Measurements from ENCODE around the gene SYNPO2L. TPM values are rescaled to one million over a fixed set of nuclear protein-coding genes. Genes with fewer than 3 reads are reported as not detected.

The SYNPO2L gene
- total and polyA plus RNA-seq, 9 of the 15 experiments (the other 6 are each of a cell fraction or from before 2014, with no cell fraction given): 0.03 to 0.07 TPM; not detected in 7

- TF ChIP-seq, protein P1, sequence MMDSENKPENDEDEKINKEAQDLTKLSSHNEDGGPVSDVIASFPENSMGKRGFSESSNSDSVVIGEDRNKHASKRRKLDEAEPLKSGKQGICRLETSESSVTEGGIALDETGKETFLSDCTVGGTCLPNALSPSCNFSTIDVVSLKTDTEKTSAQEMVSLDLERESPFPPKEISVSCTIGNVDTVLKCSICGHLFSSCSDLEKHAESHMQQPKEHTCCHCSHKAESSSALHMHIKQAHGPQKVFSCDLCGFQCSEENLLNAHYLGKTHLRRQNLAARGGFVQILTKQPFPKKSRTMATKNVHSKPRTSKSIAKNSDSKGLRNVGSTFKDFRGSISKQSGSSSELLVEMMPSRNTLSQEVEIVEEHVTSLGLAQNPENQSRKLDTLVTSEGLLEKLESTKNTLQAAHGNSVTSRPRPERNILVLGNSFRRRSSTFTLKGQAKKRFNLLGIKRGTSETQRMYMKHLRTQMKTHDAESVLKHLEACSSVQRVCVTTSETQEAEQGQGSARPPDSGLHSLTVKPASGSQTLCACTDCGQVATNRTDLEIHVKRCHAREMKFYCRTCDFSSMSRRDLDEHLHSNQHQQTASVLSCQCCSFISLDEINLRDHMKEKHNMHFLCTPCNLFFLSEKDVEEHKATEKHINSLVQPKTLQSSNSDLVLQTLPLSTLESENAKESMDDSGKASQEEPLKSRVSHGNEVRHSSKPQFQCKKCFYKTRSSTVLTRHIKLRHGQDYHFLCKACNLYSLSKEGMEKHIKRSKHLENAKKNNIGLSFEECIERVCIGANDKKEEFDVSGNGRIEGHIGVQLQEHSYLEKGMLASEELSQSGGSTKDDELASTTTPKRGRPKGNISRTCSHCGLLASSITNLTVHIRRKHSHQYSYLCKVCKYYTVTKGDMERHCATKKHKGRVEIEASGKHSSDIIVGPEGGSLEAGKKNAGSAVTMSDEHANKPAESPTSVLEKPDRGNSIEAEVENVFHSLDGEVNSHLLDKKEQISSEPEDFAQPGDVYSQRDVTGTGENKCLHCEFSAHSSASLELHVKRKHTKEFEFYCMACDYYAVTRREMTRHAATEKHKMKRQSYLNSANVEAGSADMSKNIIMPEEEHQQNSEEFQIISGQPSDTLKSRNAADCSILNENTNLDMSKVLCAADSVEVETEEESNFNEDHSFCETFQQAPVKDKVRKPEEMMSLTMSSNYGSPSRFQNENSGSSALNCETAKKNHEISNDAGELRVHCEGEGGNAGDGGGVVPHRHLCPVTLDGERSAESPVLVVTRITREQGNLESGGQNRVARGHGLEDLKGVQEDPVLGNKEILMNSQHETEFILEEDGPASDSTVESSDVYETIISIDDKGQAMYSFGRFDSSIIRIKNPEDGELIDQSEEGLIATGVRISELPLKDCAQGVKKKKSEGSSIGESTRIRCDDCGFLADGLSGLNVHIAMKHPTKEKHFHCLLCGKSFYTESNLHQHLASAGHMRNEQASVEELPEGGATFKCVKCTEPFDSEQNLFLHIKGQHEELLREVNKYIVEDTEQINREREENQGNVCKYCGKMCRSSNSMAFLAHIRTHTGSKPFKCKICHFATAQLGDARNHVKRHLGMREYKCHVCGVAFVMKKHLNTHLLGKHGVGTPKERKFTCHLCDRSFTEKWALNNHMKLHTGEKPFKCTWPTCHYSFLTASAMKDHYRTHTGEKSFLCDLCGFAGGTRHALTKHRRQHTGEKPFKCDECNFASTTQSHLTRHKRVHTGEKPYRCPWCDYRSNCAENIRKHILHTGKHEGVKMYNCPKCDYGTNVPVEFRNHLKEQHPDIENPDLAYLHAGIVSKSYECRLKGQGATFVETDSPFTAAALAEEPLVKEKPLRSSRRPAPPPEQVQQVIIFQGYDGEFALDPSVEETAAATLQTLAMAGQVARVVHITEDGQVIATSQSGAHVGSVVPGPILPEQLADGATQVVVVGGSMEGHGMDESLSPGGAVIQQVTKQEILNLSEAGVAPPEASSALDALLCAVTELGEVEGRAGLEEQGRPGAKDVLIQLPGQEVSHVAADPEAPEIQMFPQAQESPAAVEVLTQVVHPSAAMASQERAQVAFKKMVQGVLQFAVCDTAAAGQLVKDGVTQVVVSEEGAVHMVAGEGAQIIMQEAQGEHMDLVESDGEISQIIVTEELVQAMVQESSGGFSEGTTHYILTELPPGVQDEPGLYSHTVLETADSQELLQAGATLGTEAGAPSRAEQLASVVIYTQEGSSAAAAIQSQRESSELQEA (IDR thresholded peaks at IDR 0.05; ENCODE audit: low read depth): no peak
- peak; percentile 91 for TF ChIP-seq POLR2G (IDR thresholded peaks at IDR 0.05; ENCODE audit: low read depth, low read length)
- TF ChIP-seq ZNF436 (CRISPR knock-in tag; IDR thresholded peaks at IDR 0.05): no peak
- TF ChIP-seq SRSF1 (IDR thresholded peaks at IDR 0.05; ENCODE audit: low read depth, low read length): no peak
- no peak for TF ChIP-seq ZNF766 (CRISPR knock-in tag; conservative IDR thresholded peaks at IDR 0.05)
- TF ChIP-seq HCFC1 (IDR thresholded peaks at IDR 0.05; ENCODE audit: low read depth, low read length): peak; percentile 61
- no peak for TF ChIP-seq SOX6 (IDR thresholded peaks at IDR 0.05)
- 0 out of 2 replicates have a peak, but pooled peaks have one; percentile 43 for TF ChIP-seq RHOXF2B (CRISPR knock-in tag; conservative IDR thresholded peaks at IDR 0.05)
- no peak for TF ChIP-seq CTBP1 (IDR thresholded peaks at IDR 0.05; ENCODE audit: borderline replicate concordance)
- TF ChIP-seq ZNF140 (CRISPR knock-in tag; IDR thresholded peaks at IDR 0.05): no peak
- TF ChIP-seq FOXA1 (IDR thresholded peaks at IDR 0.05; ENCODE audit: borderline replicate concordance): no peak
- TF ChIP-seq NFATC3 (IDR thresholded peaks at IDR 0.05): no peak; the same call in 1 of the 2 replicates
- no peak for TF ChIP-seq TAL1 (IDR thresholded peaks at IDR 0.05)
- TF ChIP-seq RBM14 (IDR thresholded peaks at IDR 0.05; ENCODE audit: borderline replicate concordance, insufficient read depth, low read depth, low read length): no peak
- TF ChIP-seq ZNF224 (CRISPR knock-in tag; IDR thresholded peaks at IDR 0.05): no peak
- TF ChIP-seq, protein P2, sequence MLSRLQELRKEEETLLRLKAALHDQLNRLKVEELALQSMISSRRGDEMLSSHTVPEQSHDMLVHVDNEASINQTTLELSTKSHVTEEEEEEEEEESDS (CRISPR knock-in tag; IDR thresholded peaks at IDR 0.05): no peak
- TF ChIP-seq TEAD1 (CRISPR knock-in tag; IDR thresholded peaks at IDR 0.05): peak; percentile 46 to 89; a peak in 3 of 4 replicates
- peak; percentile 96 for TF ChIP-seq CHD1 (IDR thresholded peaks at IDR 0.05; ENCODE audit: low read length)
- no peak for TF ChIP-seq ZBTB34 (CRISPR knock-in tag; IDR thresholded peaks at IDR 0.05)
Observed at GRCh38 chr10:73625884-73626752, 29.7 kb downstream of the SYNPO2L start (continued).
